GM18873 (cell line): ENCODE measurements around the gene HTT.

ENCODE experiments used
- ATAC-seq: cut with Tn5 transposase; IDR thresholded peaks from one replicate; pipeline ENCODE4 v1.9.1; 2021; ENCODE audit warnings: mild to moderate bottlenecking, moderate library complexity, moderate number of reproducible peaks; ENCODE audit not compliant: unreplicated experiment, low FRiP score

HTT gene

DNA sequence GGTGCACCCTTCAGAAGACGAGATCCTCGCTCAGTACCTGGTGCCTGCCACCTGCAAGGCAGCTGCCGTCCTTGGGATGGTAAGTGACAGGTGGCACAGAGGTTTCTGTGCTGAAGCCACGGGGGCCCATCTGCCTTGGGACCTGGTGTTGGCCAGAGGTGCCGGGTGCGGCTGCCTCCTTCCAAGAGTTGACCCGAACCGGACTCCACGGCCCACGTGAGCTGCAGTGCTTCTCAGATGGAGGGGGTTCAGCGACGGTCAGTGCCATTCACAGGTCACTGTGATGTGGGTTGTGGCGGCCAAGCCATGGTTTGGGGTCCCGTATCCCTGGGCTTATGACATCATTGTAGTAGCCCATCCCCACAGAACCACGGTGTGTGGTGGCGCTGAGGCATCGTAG lies 155.5 kb downstream of the HTT start:
- no peak for ATAC-seq

DNA sequence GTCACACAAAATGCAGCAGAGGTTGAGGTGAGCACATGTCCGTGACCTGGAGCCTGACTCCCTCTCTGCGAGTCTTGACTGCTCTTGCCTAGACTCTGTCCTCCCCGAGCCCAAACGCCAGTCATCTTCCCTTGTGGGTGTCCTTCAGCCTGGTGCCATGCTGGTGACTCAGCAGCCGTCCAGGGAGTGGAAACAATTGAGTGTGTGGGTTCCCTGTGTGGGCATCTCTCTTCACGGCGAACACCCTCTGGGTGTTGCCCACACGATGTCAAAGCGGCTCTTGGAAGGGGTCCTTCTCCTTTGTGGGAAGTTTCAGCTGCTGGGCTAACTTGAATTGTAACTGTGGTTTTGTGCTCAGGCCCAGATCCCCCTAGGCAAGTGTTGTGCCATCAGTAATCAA lies 157.0 kb downstream of the HTT start:
- no peak for ATAC-seq

DNA sequence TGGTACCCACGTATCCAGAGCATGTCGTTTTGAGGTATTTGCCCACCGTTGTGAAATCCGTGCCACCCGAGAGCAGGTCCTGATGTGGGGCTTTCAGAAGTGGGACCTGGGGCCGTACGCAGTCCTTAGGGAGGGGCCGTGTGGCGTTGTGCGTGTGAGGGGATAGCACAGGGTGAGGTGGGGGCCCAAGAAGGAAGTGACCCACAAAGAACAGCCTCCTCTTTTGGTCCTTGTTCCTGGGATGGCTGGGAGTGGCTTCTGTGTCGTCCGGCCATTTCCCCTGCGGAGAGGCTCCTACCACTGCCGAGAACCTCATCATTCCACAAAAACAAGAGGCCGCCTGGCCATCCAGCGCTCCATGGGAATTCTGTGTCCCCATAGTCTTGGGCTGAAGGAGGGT lies 157.5 kb downstream of the HTT start:
- ATAC-seq = no peak

DNA sequence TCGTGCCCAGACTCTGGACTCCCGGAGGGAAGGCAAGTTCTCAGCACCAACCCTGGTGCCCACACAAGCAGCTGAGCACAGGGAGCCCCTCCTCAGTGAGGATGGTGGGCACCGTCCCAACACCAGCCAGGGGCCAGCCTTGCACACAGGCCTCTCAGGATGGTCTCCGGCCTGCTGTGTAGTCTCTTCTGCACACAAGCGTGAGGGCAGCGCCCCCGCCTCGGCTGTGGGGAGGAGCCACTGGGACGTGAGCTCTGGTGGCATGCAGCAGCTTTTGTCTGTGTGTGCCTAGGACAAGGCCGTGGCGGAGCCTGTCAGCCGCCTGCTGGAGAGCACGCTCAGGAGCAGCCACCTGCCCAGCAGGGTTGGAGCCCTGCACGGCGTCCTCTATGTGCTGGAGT lies 158.4 kb downstream of the HTT start:
- ATAC-seq = no peak

DNA sequence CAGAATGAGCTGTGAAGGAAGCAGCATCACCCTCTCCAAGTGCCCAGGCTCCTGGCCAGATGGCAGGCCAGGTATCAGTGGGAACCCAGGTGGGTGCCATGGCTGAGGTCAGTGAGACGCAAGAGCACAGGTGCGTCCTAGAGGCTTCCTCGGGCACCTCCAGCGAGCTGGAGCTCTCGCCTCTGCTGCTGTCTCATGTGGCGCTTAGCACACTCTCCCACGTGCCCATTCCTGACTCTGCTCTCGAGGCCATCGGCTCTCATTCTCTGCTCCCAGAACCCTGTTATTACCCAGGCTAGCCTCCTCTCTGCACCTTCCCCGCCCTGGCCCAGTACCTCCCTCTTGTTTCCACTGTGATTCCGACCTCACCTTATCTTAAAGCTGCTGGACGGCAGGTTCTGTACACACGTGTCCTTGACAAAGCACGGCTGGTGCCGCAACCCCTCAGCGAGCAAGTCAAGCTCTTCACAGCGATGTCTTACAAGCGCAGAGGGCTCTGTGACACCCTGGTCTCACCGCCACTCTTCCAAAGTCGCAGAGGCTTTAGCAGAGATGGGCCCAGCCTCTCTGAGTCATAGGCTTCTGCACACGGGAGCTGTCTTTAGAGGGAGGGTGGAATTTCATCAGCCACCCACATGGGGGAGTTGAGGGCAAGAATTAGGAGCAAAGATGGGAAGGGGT lies 159.1 kb downstream of the HTT start:
- no peak for ATAC-seq

DNA sequence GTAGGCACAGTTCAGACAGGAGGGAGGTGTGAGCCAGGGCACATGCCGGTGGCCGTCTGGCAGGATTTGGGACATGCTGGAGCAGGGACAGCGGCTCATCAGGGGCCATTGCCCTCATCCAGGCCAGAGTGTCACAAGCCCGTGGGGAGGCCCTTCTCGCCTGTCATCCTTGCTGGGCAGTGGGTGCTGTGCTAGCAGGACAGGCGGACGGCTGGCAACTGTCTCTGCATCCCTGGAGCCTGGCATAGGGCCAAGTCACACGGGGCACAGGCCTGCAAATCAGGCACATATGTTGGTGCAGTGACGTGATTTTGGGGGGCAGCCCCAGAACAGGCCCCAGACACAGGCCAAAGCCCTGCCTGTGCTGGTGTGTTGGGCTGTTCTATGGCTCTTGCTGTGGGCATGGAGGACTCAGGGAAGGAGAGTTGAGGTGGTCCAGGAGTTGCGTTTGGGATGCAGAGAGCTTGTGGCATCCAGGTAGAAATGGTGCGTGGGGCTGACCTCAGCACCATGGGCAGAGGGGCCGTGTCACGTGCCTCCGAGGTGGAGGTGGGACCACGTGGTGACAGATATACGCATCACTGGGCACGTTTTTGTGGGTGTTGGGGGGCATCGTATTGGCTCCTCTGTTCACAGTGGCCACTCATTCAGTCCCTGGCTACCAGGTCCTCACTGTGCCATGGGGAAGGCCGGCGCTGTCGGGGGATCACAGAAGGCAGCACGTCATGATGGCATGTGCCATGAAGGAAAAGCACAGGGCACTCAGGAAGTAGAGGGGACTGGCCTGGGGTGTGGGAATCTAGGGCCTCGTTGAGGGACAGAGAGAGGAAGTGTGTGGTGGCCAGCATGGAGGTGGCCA lies 159.9 kb downstream of the HTT start:
- ATAC-seq = no peak

DNA sequence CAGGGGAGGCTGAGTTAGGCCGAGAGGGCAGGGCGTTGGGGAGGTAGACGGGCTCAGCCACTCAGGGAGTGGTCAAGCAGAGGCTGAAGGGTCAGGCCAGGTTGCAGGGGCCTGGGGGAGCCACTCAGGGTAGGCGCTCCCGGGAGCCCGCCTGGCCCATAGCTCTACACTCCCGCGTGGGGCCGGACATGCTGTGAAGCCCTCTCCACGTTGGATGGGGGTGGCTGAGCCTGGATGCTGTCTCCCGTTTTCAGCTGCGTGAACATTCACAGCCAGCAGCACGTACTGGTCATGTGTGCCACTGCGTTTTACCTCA lies 160.5 kb downstream of the HTT start:
- no peak for ATAC-seq

DNA sequence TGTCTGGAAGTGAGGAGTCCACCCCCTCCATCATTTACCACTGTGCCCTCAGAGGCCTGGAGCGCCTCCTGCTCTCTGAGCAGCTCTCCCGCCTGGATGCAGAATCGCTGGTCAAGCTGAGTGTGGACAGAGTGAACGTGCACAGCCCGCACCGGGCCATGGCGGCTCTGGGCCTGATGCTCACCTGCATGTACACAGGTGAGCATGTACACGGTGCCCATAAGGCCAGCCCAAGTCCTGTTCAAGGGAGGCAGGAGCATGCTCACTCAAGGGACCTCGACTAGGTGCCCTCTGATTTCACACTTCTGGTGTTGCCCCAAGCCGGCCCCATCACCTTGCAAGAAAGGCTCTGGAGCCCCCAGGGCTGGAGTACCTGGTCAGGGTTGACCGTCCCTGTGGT lies 161.1 kb downstream of the HTT start:
- ATAC-seq = no peak

DNA sequence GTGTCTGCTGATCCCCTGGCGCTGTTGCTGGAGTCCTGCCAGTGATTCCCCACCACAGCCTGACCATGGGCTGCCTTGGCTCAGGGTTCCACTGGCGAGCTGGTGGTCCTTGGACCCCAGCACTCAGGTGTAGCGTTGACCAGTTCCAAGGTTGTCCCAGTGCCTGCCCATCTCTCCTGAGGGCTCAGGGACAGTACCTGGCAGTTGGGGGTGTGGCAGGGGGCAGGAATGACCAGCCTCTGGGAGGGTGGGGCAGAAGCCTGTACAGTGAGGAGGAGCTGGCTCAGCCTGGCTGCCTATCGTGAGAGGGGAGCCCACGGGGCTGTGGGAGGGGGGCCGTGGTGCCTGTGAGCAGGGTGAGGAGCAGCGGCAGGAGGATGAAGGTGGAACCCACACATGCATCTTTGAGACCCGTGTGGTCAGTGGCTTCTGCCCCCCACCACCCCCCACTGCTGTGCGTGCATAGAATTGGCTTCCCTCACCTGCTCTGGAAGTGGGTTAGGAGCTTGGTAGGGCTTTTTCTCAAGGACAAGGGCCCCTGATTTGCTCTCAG lies 161.9 kb downstream of the HTT start:
- ATAC-seq = no peak

DNA sequence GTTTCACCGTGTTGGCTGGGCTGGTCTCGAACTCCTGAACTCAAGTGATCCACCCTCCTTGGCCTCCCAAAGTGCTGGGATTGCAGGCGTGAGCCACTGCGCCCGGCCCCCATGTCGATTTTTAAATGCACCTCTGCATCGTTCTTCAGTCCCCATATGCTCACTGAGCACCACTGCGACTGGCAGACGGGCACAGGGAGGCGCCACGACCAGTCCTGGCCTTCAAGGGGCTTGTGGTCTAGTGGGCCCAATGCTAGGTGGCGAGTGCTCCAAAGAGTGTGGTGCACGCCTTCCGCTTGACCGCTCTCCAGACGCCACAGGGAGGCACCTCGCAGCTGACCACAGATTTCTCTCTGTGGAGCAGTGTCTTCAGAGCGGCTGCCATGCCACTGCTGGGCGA lies 162.8 kb downstream of the HTT start:
- ATAC-seq = no peak

DNA sequence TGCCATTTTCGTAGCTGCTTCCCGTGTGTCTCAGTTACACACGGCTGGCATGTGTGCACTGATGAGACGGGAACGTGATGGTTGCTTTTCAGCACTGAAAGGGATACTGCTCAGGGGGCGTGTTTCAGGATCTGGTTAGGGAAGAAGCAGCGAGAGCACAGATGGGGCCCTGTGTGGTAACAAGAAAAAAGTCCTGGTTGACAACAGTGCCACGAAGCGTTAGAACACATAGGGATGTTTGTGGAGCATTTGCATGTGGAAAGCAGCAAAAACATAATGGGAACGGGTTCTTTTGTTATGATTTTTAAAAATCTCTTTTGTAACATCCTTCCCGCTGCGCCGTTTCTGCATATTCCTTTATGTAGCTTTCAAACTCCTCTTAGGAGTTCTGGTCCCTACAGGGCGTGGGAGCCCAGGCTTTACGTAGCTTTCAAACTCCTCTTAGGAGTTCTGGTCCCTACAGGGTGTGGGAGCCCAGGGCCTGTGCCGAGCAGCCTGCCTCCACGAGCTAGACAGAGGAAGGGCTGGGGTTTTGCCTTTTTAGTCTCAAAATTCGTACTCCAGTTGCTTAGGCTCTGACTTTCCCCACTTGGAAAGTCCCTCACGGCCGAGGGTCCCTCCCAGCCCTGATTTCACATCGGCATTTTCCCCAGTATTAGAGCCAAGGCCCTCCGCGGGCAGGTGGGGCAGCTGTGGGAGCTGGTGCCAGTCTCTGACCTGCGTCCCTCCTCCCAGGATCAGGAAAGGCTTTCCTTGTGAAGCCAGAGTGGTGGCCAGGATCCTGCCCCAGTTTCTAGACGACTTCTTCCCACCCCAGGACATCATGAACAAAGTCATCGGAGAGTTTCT lies 163.5 kb downstream of the HTT start:
- ATAC-seq = no peak

DNA sequence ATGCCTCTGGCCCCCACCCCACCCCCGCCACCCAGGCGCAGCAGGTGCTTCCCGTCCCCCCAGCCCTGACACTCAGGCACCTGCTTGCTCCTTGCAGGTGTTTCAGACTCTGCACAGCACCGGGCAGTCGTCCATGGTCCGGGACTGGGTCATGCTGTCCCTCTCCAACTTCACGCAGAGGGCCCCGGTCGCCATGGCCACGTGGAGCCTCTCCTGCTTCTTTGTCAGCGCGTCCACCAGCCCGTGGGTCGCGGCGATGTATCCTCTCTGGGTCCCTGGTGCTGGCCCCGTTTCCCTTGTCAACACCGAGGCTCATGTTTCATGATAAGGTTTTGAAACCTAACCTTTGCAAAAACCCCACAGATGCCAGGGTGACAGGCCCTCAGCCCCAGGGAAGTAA lies 164.2 kb downstream of the HTT start:
- ATAC-seq = no peak

DNA sequence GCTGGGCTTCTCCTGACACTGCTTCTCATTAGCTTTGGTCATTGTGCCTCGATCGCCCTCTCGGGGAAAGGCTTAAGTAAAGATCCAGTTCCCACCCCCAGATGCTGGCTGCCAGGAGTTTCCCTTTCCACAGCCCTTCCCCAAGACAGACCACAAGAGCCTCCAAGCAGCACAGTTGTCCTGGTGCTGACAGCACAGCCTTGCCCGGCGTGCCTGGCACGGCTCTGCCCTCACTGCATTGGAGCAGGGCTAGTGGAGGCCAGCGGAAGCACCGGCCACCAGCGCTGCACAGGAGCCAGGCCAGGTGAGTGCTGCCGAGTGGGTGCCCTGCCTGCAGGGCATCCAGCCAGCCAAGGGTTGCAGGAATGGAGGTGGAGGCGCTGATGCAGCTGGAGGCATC lies 164.8 kb downstream of the HTT start:
- ATAC-seq = no peak

DNA sequence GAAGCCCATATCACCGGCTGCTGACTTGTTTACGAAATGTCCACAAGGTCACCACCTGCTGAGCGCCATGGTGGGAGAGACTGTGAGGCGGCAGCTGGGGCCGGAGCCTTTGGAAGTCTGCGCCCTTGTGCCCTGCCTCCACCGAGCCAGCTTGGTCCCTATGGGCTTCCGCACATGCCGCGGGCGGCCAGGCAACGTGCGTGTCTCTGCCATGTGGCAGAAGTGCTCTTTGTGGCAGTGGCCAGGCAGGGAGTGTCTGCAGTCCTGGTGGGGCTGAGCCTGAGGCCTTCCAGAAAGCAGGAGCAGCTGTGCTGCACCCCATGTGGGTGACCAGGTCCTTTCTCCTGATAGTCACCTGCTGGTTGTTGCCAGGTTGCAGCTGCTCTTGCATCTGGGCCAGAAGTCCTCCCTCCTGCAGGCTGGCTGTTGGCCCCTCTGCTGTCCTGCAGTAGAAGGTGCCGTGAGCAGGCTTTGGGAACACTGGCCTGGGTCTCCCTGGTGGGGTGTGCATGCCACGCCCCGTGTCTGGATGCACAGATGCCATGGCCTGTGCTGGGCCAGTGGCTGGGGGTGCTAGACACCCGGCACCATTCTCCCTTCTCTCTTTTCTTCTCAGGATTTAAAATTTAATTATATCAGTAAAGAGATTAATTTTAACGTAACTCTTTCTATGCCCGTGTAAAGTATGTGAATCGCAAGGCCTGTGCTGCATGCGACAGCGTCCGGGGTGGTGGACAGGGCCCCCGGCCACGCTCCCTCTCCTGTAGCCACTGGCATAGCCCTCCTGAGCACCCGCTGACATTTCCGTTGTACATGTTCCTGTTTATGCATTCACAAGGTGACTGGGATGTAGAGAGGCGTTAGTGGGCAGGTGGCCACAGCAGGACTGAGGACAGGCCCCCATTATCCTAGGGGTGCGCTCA lies 165.8 kb downstream of the HTT start:
- ATAC-seq = no peak

DNA sequence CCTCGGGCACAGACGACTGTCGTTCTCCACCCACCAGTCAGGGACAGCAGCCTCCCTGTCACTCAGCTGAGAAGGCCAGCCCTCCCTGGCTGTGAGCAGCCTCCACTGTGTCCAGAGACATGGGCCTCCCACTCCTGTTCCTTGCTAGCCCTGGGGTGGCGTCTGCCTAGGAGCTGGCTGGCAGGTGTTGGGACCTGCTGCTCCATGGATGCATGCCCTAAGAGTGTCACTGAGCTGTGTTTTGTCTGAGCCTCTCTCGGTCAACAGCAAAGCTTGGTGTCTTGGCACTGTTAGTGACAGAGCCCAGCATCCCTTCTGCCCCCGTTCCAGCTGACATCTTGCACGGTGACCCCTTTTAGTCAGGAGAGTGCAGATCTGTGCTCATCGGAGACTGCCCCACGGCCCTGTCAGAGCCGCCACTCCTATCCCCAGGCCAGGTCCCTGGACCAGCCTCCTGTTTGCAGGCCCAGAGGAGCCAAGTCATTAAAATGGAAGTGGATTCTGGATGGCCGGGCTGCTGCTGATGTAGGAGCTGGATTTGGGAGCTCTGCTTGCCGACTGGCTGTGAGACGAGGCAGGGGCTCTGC lies 166.5 kb downstream of the HTT start:
- no peak for ATAC-seq

DNA sequence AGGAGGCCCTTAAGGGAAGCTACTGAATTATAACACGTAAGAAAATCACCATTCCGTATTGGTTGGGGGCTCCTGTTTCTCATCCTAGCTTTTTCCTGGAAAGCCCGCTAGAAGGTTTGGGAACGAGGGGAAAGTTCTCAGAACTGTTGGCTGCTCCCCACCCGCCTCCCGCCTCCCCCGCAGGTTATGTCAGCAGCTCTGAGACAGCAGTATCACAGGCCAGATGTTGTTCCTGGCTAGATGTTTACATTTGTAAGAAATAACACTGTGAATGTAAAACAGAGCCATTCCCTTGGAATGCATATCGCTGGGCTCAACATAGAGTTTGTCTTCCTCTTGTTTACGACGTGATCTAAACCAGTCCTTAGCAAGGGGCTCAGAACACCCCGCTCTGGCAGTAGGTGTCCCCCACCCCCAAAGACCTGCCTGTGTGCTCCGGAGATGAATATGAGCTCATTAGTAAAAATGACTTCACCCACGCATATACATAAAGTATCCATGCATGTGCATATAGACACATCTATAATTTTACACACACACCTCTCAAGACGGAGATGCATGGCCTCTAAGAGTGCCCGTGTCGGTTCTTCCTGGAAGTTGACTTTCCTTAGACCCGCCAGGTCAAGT lies 167.5 kb downstream of the HTT start:
- no peak for ATAC-seq

DNA sequence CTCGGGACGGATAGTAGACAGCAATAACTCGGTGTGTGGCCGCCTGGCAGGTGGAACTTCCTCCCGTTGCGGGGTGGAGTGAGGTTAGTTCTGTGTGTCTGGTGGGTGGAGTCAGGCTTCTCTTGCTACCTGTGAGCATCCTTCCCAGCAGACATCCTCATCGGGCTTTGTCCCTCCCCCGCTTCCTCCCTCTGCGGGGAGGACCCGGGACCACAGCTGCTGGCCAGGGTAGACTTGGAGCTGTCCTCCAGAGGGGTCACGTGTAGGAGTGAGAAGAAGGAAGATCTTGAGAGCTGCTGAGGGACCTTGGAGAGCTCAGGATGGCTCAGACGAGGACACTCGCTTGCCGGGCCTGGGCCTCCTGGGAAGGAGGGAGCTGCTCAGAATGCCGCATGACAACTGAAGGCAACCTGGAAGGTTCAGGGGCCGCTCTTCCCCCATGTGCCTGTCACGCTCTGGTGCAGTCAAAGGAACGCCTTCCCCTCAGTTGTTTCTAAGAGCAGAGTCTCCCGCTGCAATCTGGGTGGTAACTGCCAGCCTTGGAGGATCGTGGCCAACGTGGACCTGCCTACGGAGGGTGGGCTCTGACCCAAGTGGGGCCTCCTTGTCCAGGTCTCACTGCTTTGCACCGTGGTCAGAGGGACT lies 168.8 kb downstream of the HTT start:
- no peak for ATAC-seq

DNA sequence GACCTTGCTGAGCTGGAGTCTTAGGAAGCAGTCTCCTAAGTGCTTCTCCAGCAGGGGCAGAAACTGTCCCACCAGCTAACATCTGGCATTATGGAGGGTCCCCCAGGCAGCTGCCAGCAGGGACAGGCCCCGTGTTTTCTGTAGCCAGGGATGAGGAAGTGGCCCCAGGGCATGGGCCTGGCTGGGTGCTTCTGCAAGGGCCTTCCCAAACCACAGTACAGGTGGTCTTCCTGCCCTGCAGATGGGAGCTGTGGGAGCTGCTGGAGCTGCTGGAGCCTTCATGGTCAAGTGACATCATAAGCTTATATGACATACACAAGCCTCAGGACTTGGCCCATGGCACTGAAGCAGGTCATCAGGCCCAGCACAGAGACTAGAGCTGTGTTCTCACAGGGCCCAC lies 169.5 kb downstream of the HTT start:
- no peak for ATAC-seq

DNA sequence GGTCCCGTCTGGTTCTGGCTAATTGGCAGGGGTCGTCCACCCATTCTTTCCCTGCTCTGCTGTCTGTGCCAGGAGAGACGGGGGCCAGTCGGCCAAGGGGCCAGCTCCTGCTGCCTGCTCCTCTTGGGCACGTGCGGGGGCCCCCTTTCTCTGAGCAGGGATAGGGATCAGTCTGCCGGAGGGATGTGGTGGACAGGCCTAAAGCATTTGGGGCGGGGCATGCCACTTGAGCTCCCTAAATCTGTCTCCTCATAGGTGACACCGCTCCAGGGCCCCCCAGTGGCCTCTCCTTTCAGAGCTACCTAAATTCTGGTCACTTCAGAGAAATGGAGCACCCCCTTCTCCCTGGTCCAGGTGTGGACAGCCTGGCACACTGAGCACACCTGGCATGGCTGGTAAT lies 170.3 kb downstream of the HTT start:
- no peak for ATAC-seq
